Astrocyte (in vitro differentiated cells and primary cell): ENCODE data around the gene SLC25A33. TPM values are rescaled to one million over a fixed set of nuclear protein-coding genes. Genes with fewer than 3 reads are reported as not detected.

Experiments used
- DNase-seq: peaks from one replicate; pipeline ENCODE4 v3.0.0-alpha.2; 2010; ENCODE audit warnings: low read depth
- FAIRE-seq: peaks from 2 replicates; lab custom pipeline; 2011; peaks lifted over from hg19 to GRCh38; lab: Jason Lieb, UNC
- H2AFZ ChIP-seq: 2 replicates; pipeline ENCODE4 v1.6.0; 2012; ENCODE audit warnings: low read depth, low read length, inconsistent platforms
- H3K27ac ChIP-seq: 2 replicates; pipeline ENCODE4 v1.5.1; 2011; ENCODE audit warnings: low read depth, low read length, inconsistent platforms
- H3K27me3 ChIP-seq: 2 replicates; pipeline ENCODE4 v1.6.0; 2011; ENCODE audit warnings: low read length, inconsistent platforms; ENCODE audit not compliant: insufficient read depth
- H3K36me3 ChIP-seq: 2 replicates; pipeline ENCODE4 v1.5.1; 2011; ENCODE audit warnings: low read length, inconsistent platforms; ENCODE audit not compliant: insufficient read depth
- H3K4me1 ChIP-seq: 2 replicates; pipeline ENCODE4 v1.5.1; 2011; ENCODE audit warnings: low read length, inconsistent platforms; ENCODE audit not compliant: insufficient read depth
- H3K4me2 ChIP-seq: 2 replicates; pipeline ENCODE4 v1.6.0; 2012; ENCODE audit warnings: low read length, inconsistent platforms
- H3K4me3 ChIP-seq: 2 replicates; pipeline ENCODE4 v1.5.1; 2011; ENCODE audit warnings: low read depth, mild to moderate bottlenecking, low read length, inconsistent platforms; ENCODE audit not compliant: insufficient read depth
- H3K79me2 ChIP-seq: 2 replicates; pipeline ENCODE4 v1.6.0; 2012; ENCODE audit warnings: mild to moderate bottlenecking, low read length, inconsistent platforms; ENCODE audit not compliant: insufficient read depth
- H3K9ac ChIP-seq: 2 replicates; pipeline ENCODE4 v1.6.0; 2012; ENCODE audit warnings: mild to moderate bottlenecking, low read length, inconsistent platforms
- H3K9me3 ChIP-seq: 2 replicates; pipeline ENCODE4 v1.5.1; 2012; ENCODE audit warnings: low read depth, mild to moderate bottlenecking, low read length, inconsistent platforms; ENCODE audit not compliant: insufficient read depth
- H4K20me1 ChIP-seq: 2 replicates; pipeline ENCODE4 v1.6.0; 2012; ENCODE audit warnings: low read length, inconsistent platforms; ENCODE audit not compliant: insufficient read depth
- H3K27ac Mint-ChIP-seq: one replicate; pipeline ENCODE4 v1.8.0; 2021; ENCODE audit warnings: mild to moderate bottlenecking, mixed read lengths; ENCODE audit not compliant: unreplicated experiment
- H3K27me3 Mint-ChIP-seq: one replicate; pipeline ENCODE4 v1.8.0; 2021; ENCODE audit warnings: low read depth, mixed read lengths; ENCODE audit not compliant: unreplicated experiment
- H3K36me3 Mint-ChIP-seq: one replicate; pipeline ENCODE4 v1.8.0; 2021; ENCODE audit warnings: low read depth, mixed read lengths; ENCODE audit not compliant: unreplicated experiment
- H3K4me1 Mint-ChIP-seq: one replicate; pipeline ENCODE4 v1.8.0; 2021; ENCODE audit warnings: low read depth, mixed read lengths; ENCODE audit not compliant: unreplicated experiment
- H3K4me3 Mint-ChIP-seq: one replicate; pipeline ENCODE4 v1.8.0; 2021; ENCODE audit warnings: mild to moderate bottlenecking, moderate library complexity, mixed read lengths; ENCODE audit not compliant: unreplicated experiment
- H3K9me3 Mint-ChIP-seq: one replicate; pipeline ENCODE4 v1.8.0; 2021; ENCODE audit warnings: mild to moderate bottlenecking, mixed read lengths; ENCODE audit not compliant: unreplicated experiment
- CTCF ChIP-seq: IDR thresholded peaks from 2 replicates; pipeline ENCODE4 v1.5.1; 2011; ENCODE audit warnings: low read depth, mild to moderate bottlenecking, inconsistent platforms, low read length, moderate library complexity; ENCODE audit not compliant: insufficient read depth
- EZH2 ChIP-seq: IDR thresholded peaks from 2 replicates; pipeline ENCODE4 v1.6.1; 2012; ENCODE audit warnings: mild to moderate bottlenecking, low read length, inconsistent platforms; ENCODE audit not compliant: insufficient read depth
- total RNA-seq: library from RNA; stranded (reverse); gene quantifications from 2 replicates; pipeline ENCODE4 v1.2.1, GENCODE V29; 2021

Gene SLC25A33
- total RNA-seq, 1 donor from 2014 or later: 6.7 TPM

GRCh38 chr1:9493326-9493725 lies 45.9 kb upstream of the SLC25A33 start:
- H3K36me3 ChIP-seq: no peaks in the 10 kb centered on the region
- no peak overlapping the region for H3K27ac ChIP-seq
- H3K9me3 ChIP-seq: no peaks in the 10 kb centered on the region
- H3K27ac Mint-ChIP-seq: no peak overlapping the region
- no peaks in the 10 kb centered on the region for H3K27me3 ChIP-seq
- no peaks in the 10 kb centered on the region for H3K4me1 Mint-ChIP-seq
- H3K36me3 Mint-ChIP-seq: no peaks in the 10 kb centered on the region
- H3K4me2 ChIP-seq: no peak overlapping the region
- no peak for FAIRE-seq
- no peaks in the 10 kb centered on the region for H3K9me3 Mint-ChIP-seq
- no peak for TF ChIP-seq EZH2
- no peak for TF ChIP-seq CTCF
- no peak for DNase-seq
- peaks cover 31% of the 10 kb centered on the region for H3K27me3 Mint-ChIP-seq
- no peaks in the 10 kb centered on the region for H4K20me1 ChIP-seq
- no peak overlapping the region for H3K9ac ChIP-seq
- H2AFZ ChIP-seq: no peak overlapping the region
- H3K4me1 ChIP-seq: peaks cover 5% of the 10 kb centered on the region
- no peaks in the 10 kb centered on the region for H3K79me2 ChIP-seq
- H3K4me3 Mint-ChIP-seq: no peak overlapping the region
- H3K4me3 ChIP-seq: no peak overlapping the region

GRCh38 chr1:9494936-9495758 lies 44.1 kb upstream of the SLC25A33 start:
- FAIRE-seq: no peak

More at GRCh38 chr1:9494936-9495758, 44.1 kb upstream of the SLC25A33 start:
- Histone ChIP-seq H4K20me1 (no peaks in the 10 kb centered on the region), H3K9ac (no peak overlapping the region), H2AFZ (peak overlapping the region; percentile 77), H3K27ac (no peak overlapping the region), H3K4me3 (peak overlapping the region; percentile 23), H3K27me3 (no peaks in the 10 kb centered on the region), H3K4me2 (peak overlapping the region; percentile 80), H3K9me3 (no peaks in the 10 kb centered on the region), H3K79me2 (no peaks in the 10 kb centered on the region), H3K4me1 (peaks cover 5% of the 10 kb centered on the region), H3K36me3 (no peaks in the 10 kb centered on the region)
- Mint-ChIP-seq H3K27ac (no peak overlapping the region), H3K4me3 (no peak overlapping the region), H3K4me1 (no peaks in the 10 kb centered on the region), H3K9me3 (no peaks in the 10 kb centered on the region), H3K36me3 (no peaks in the 10 kb centered on the region), H3K27me3 (peaks cover 30% of the 10 kb centered on the region)
- no peak for DNase-seq
- TF ChIP-seq CTCF (peak; percentile 60), EZH2 (no peak)
